H1 (cell line): ENCODE measurements around the gene PLEKHA1. TPM values are rescaled to one million over a fixed set of nuclear protein-coding genes. Genes with fewer than 3 reads are reported as not detected.

ENCODE experiments used
- CTCF ChIA-PET: fragments of 300-600 bp; sonication (Branson Sonifier 250); formaldehyde crosslinking; loops from one replicate; lab custom pipeline; 2021; ENCODE audit not compliant: partially characterized antibody; lab: Charles Lee
- POLR2A ChIA-PET: fragments of 300-600 bp; sonication (Branson Sonifier 250); formaldehyde crosslinking; loops from one replicate; lab custom pipeline; 2021; ENCODE audit warnings: inconsistent platforms; ENCODE audit not compliant: partially characterized antibody; lab: Charles Lee
- DNase-seq, 2 experiments: peaks; one replicate each; pipeline versions ENCODE4 v3.0.0 to v3.0.0-alpha.2; 2010 to 2022; ENCODE audit warnings: low spot score in 2 of 2, low read depth in 1 of 2, mixed read lengths in 1 of 2
- FAIRE-seq: peaks from 2 replicates; lab custom pipeline; 2011; peaks lifted over from hg19 to GRCh38; lab: Jason Lieb, UNC
- H2AFZ ChIP-seq: 2 replicates; pipeline ENCODE4 v1.8.1; 2012; ENCODE audit warnings: low read length, inconsistent platforms
- H2AK5ac ChIP-seq: 2 replicates; pipeline ENCODE4 v1.6.1; 2013; ENCODE audit warnings: low read depth, low read length
- H2BK120ac ChIP-seq: replicated peaks from 2 replicates; pipeline ENCODE3; 2013; ENCODE audit warnings: low read depth, low read length, inconsistent platforms
- H2BK12ac ChIP-seq: 2 replicates; pipeline ENCODE4 v1.6.1; 2013; ENCODE audit warnings: low read depth, low read length
- H2BK15ac ChIP-seq: 2 replicates; pipeline ENCODE4 v1.6.1; 2013; ENCODE audit warnings: low read length
- H2BK20ac ChIP-seq: 2 replicates; pipeline ENCODE4 v1.6.1; 2013; ENCODE audit warnings: low read length
- H2BK5ac ChIP-seq: 2 replicates; pipeline ENCODE4 v1.6.1; 2013; ENCODE audit warnings: low read depth, low read length
- H3K14ac ChIP-seq: 2 replicates; pipeline ENCODE4 v1.6.1; 2013; ENCODE audit warnings: inconsistent platforms; ENCODE audit not compliant: insufficient read length
- H3K18ac ChIP-seq: 2 replicates; pipeline ENCODE4 v1.6.1; 2013; ENCODE audit warnings: low read length; ENCODE audit errors: extremely low read depth
- H3K23ac ChIP-seq: 2 replicates; pipeline ENCODE4 v1.6.1; 2013; ENCODE audit warnings: inconsistent platforms; ENCODE audit not compliant: insufficient read length
- H3K23me2 ChIP-seq: 2 replicates; pipeline ENCODE4 v1.6.1; 2013; ENCODE audit warnings: low read depth, low read length
- H3K27ac ChIP-seq: 2 replicates; pipeline ENCODE4 v1.6.1; 2011; ENCODE audit warnings: low read depth, low read length, inconsistent platforms
- H3K27me3 ChIP-seq, 4 experiments: replicated peaks in 1 of 4; 1 replicate in 1 of 4; 2 replicates in 3 of 4; pipeline versions ENCODE4 v1.6.1 to v1.8.1; 2011 to 2013; ENCODE audit warnings: low read length in 3 of 4, mild to moderate bottlenecking in 3 of 4, inconsistent platforms in 2 of 4, mixed read lengths in 2 of 4, moderate library complexity in 1 of 4; ENCODE audit not compliant: control insufficient read depth in 3 of 4, insufficient read depth in 3 of 4; ENCODE audit errors: extremely low read depth in 1 of 4
- H3K36me3 ChIP-seq, 4 experiments: 2 replicates each; pipeline versions ENCODE4 v1.6.1 to v1.8.1; 2011 to 2013; ENCODE audit warnings: mild to moderate bottlenecking in 4 of 4, low read length in 3 of 4, moderate library complexity in 2 of 4, control low read depth in 1 of 4, inconsistent platforms in 1 of 4; ENCODE audit not compliant: insufficient read depth in 4 of 4, control insufficient read depth in 2 of 4
- H3K4ac ChIP-seq: replicated peaks from 2 replicates; pipeline ENCODE3; 2013; ENCODE audit warnings: low read length, low read depth, mixed read lengths, inconsistent platforms; ENCODE audit not compliant: insufficient read length
- H3K4me1 ChIP-seq, 4 experiments: replicated peaks in 1 of 4; 1 replicate in 1 of 4; 2 replicates in 3 of 4; pipeline versions ENCODE4 v1.6.1 to v1.8.1; 2011 to 2013; ENCODE audit warnings: low read length in 3 of 4, inconsistent platforms in 2 of 4, mixed read lengths in 1 of 4; ENCODE audit not compliant: insufficient read depth in 4 of 4, control insufficient read depth in 3 of 4
- H3K4me2 ChIP-seq, 2 experiments: 2 replicates each; pipeline versions ENCODE4 v1.6.1 to v1.8.1; 2011 to 2013; ENCODE audit warnings: low read depth in 2 of 2, low read length in 2 of 2, control low read depth in 1 of 2, inconsistent platforms in 1 of 2, mild to moderate bottlenecking in 1 of 2; ENCODE audit not compliant: insufficient read depth in 1 of 2
- H3K4me3 ChIP-seq, 4 experiments: fragments of 200-600, 300-600 bp in 1 of 4; sonication (generic), shearing (Covaris generic), sonication (Bioruptor Twin) in 1 of 4; 2 replicates each; pipeline versions ENCODE4 v1.5.1 to v1.8.1; 2011 to 2016; ENCODE audit warnings: low read length in 4 of 4, low read depth in 3 of 4, control low read depth in 2 of 4, inconsistent platforms in 2 of 4, mild to moderate bottlenecking in 2 of 4, mixed read lengths in 1 of 4, moderate library complexity in 1 of 4; ENCODE audit not compliant: insufficient read depth in 2 of 4; ENCODE audit errors: extremely low read depth in 1 of 4
- H3K56ac ChIP-seq: replicated peaks from 2 replicates; pipeline ENCODE3; 2013; ENCODE audit warnings: low read depth, mild to moderate bottlenecking, mixed read lengths, low read length, inconsistent platforms; ENCODE audit not compliant: insufficient read length
- H3K79me1 ChIP-seq: 2 replicates; pipeline ENCODE4 v1.6.1; 2013; ENCODE audit warnings: low read depth, low read length, control low read depth
- H3K79me2 ChIP-seq, 2 experiments: 2 replicates each; pipeline versions ENCODE4 v1.6.1 to v1.8.1; 2012 to 2013; ENCODE audit warnings: low read length in 2 of 2, mild to moderate bottlenecking in 2 of 2, inconsistent platforms in 1 of 2; ENCODE audit not compliant: insufficient read depth in 2 of 2, control insufficient read depth in 1 of 2
- H3K9ac ChIP-seq, 4 experiments: replicated peaks in 1 of 4; 1 replicate in 1 of 4; 2 replicates in 3 of 4; pipeline versions ENCODE4 v1.6.1 to v1.8.1; 2011 to 2013; ENCODE audit warnings: low read depth in 3 of 4, low read length in 3 of 4, control low read depth in 2 of 4, mild to moderate bottlenecking in 2 of 4, moderate library complexity in 2 of 4, inconsistent platforms in 1 of 4; ENCODE audit errors: extremely low read depth in 1 of 4
- H3K9me3 ChIP-seq, 2 experiments: 2 replicates each; pipeline versions ENCODE4 v1.6.1 to v1.8.1; 2012 to 2013; ENCODE audit warnings: mild to moderate bottlenecking in 2 of 2, moderate library complexity in 2 of 2, control low read depth in 1 of 2, inconsistent platforms in 1 of 2, low read depth in 1 of 2, low read length in 1 of 2, mixed read lengths in 1 of 2; ENCODE audit not compliant: insufficient read depth in 2 of 2
- H4K20me1 ChIP-seq, 2 experiments: replicated peaks in 1 of 2; 2 replicates each; pipeline versions ENCODE3 to v1.8.1; 2011 to 2013; ENCODE audit warnings: inconsistent platforms in 2 of 2, low read length in 2 of 2, mild to moderate bottlenecking in 1 of 2; ENCODE audit not compliant: insufficient read depth in 2 of 2, control insufficient read depth in 1 of 2
- H4K5ac ChIP-seq: 2 replicates; pipeline ENCODE4 v1.6.1; 2013; ENCODE audit warnings: low read length, low read depth, mixed read lengths, inconsistent platforms; ENCODE audit not compliant: insufficient read length
- H4K8ac ChIP-seq: 2 replicates; pipeline ENCODE4 v1.8.0; 2013; ENCODE audit warnings: mild to moderate bottlenecking, moderate library complexity, low read length, inconsistent platforms; ENCODE audit not compliant: insufficient read depth; ENCODE audit errors: extremely low read depth
- H4K91ac ChIP-seq: replicated peaks from 2 replicates; pipeline ENCODE3; 2013; ENCODE audit warnings: low read length, mixed read lengths, inconsistent platforms; ENCODE audit not compliant: insufficient read length
- CTCF ChIP-seq, 3 experiments: IDR thresholded peaks; 1 replicate in 2 of 3; 2 replicates in 1 of 3; pipeline versions ENCODE4 v1.5.1 to v1.6.1; 2011; ENCODE audit warnings: low read length in 3 of 3, mild to moderate bottlenecking in 3 of 3, inconsistent platforms in 2 of 3, low read depth in 1 of 3, moderate library complexity in 1 of 3; ENCODE audit not compliant: insufficient read depth in 1 of 3; ENCODE audit errors: control extremely low read depth in 1 of 3
- WGBS, 2 experiments: shearing (Covaris generic) in 1 of 2; methylation state at CpG; one replicate each; pipeline versions ENCODE4 v1.1.6 to v1.1.7; 2013 to 2015; ENCODE audit warnings: low lambda C conversion rate in 2 of 2, mixed read lengths in 2 of 2, inconsistent platforms in 1 of 2, low coverage in 1 of 2, missing lambda C conversion rate in 1 of 2; ENCODE audit not compliant: insufficient replicate concordance in 2 of 2, insufficient coverage in 1 of 2, insufficient read length in 1 of 2; ENCODE audit errors: extremely low coverage in 1 of 2, missing lambda C conversion rate in 1 of 2; 5-methylcytosine and 5-hydroxymethylcytosine counted together
- polyA plus RNA-seq, 7 experiments: library from polyadenylated mRNA; depleted of rRNA in 3 of 7; stranded (reverse) in 5 of 7; unstranded in 2 of 7; fragments of >200 nt in 5 of 7; fragments of 200-250 nt in 2 of 7; gene quantifications; 1 replicate in 5 of 7; 2 replicates in 1 of 7; 4 replicates in 1 of 7; pipeline versions ENCODE4 v1.2.1 to v1.2.3, GENCODE V29; 2011 to 2013; ENCODE audit warnings: missing spikeins in 2 of 7, mixed read lengths in 2 of 7
- total RNA-seq: library from RNA; stranded (reverse); fragmentation: NEBNext Ultra II Directional; extraction: Animal tissue kit (Norgen Biotek cat#: 25700); gene quantifications from 2 replicates; pipeline ENCODE4 v1.2.1, GENCODE V29; 2021

Gene PLEKHA1
- total and polyA plus RNA-seq, 2 of the 8 experiments (the other 6 are each of a cell fraction or from before 2014, with no cell fraction given) = 15.6 to 39.7 TPM

- Histone ChIP-seq H3K4me2 (no peak overlapping the region), H3K4ac (no peak overlapping the region), H2AFZ (no peak overlapping the region), H4K8ac (no peak overlapping the region), H2BK15ac (no peak overlapping the region), H3K56ac (no peak overlapping the region), H3K79me2 (no peaks in the 10 kb centered on the region), H4K20me1 (peaks cover 3% of the 10 kb centered on the region in 2 experiments), H3K9ac (no peak overlapping the region), H3K18ac (no peak overlapping the region), H3K4me3 (no peak overlapping the region), H4K91ac (no peak overlapping the region), H3K23me2 (peaks cover 17% of the 10 kb centered on the region; the same call in 1 of the 2 replicates), H4K5ac (no peak overlapping the region), H3K27me3 (peaks cover 25 to 40% (median 35%) of the 10 kb centered on the region in 4 experiments), H2BK20ac (no peak overlapping the region), H2BK5ac (no peak overlapping the region), H3K23ac (no peak overlapping the region), H2BK120ac (no peak overlapping the region), H3K27ac (no peak overlapping the region), H3K14ac (no peak overlapping the region), H2AK5ac (0 out of 2 replicates have a peak overlapping the region, but pooled peaks have one; percentile 39), H3K79me1 (no peaks in the 10 kb centered on the region), H3K4me1 (peaks cover 0 to 20% (median 6%) of the 10 kb centered on the region in 4 experiments; a peak in 6 of 7 replicates), H2BK12ac (no peak overlapping the region), H3K36me3 (peaks cover 0 to 6% (median 0%) of the 10 kb centered on the region in 4 experiments; a peak in 1 of 8 replicates), H3K9me3 (no peaks in the 10 kb centered on the region)
- DNase-seq = no peak
- 80% methylated on average over 6 of the region's 6 CpGs; no CpG with 5 or more reads in 1 of the 2 experiments for WGBS, 2 experiments
- TF ChIP-seq CTCF (IDR thresholded peaks at IDR 0.05; ENCODE audit: control extremely low read depth in 1 of 3, insufficient read depth in 1 of 3, low read depth in 1 of 3, low read length in 3 of 3) = no peak
- no peak for FAIRE-seq
- ChIA-PET POLR2A (no interaction called here), CTCF (interaction anchor here (2.0 to 3.7 kb wide), 2 partner anchors 8 to 107 kb away, joined by 8 to 12 read pairs; no protein-coding TSS in a partner anchor)
Observed at GRCh38 chr10:122458693-122459092, 84.2 kb downstream of the PLEKHA1 start.
